ENCODE data around the gene SFMBT2. TPM values are rescaled to one million over a fixed set of nuclear protein-coding genes. Genes with fewer than 3 reads are reported as not detected.
"Not testable (repeated sequence)": the region's sequence is repeated elsewhere in the genome, so short reads cannot be mapped to it uniquely, and the experiment has no call there.

The SFMBT2 gene
- total RNA-seq, 1 experiment from 2014 or later, result 7.4 TPM

DNA sequence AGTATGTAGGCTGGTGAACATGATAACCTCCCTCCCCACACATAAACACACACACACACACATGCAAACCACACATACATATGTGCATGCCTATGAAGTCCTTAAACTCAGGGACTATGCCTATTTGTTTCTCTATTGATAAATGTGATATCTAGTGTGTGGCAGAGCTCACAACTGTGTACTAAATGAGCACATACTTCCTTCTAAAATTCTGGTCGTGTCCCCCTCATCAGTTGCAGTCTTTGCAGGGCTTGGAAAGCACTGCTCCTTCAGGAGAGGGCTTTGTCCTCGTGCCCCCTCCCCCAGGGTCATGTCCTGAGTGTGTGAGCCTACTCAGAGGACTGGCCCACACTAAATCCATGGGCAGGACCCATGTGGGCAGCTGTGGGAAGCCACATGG is 94.0 kb downstream of the SFMBT2 start:
- Mint-ChIP-seq H3K4me3 (ENCODE audit: unreplicated experiment) (no peak overlapping the region), H3K4me1 (ENCODE audit: insufficient read depth, unreplicated experiment) (peaks cover 32% of the 10 kb centered on the region), H3K36me3 (ENCODE audit: insufficient read depth, unreplicated experiment) (peaks cover 1% of the 10 kb centered on the region), H3K27me3 (ENCODE audit: insufficient read depth, unreplicated experiment) (no peaks in the 10 kb centered on the region), H3K27ac (ENCODE audit: low read depth, unreplicated experiment) (no peak overlapping the region), H3K9me3 (ENCODE audit: unreplicated experiment) (peaks cover 8% of the 10 kb centered on the region)
- no peak for DNase-seq (ENCODE audit: unreplicated experiment)
- ChIA-PET CTCF (no interaction called here), POLR2A (no interaction called here)
- TF ChIP-seq, protein P1, sequence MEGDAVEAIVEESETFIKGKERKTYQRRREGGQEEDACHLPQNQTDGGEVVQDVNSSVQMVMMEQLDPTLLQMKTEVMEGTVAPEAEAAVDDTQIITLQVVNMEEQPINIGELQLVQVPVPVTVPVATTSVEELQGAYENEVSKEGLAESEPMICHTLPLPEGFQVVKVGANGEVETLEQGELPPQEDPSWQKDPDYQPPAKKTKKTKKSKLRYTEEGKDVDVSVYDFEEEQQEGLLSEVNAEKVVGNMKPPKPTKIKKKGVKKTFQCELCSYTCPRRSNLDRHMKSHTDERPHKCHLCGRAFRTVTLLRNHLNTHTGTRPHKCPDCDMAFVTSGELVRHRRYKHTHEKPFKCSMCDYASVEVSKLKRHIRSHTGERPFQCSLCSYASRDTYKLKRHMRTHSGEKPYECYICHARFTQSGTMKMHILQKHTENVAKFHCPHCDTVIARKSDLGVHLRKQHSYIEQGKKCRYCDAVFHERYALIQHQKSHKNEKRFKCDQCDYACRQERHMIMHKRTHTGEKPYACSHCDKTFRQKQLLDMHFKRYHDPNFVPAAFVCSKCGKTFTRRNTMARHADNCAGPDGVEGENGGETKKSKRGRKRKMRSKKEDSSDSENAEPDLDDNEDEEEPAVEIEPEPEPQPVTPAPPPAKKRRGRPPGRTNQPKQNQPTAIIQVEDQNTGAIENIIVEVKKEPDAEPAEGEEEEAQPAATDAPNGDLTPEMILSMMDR (IDR thresholded peaks at IDR 0.05; ENCODE audit: unreplicated experiment), result no peak
- intact Hi-C loops (cut with micrococcal nuclease), result no loop called here
- no TSS peak for BruUV-seq (replicated peaks)

DNA sequence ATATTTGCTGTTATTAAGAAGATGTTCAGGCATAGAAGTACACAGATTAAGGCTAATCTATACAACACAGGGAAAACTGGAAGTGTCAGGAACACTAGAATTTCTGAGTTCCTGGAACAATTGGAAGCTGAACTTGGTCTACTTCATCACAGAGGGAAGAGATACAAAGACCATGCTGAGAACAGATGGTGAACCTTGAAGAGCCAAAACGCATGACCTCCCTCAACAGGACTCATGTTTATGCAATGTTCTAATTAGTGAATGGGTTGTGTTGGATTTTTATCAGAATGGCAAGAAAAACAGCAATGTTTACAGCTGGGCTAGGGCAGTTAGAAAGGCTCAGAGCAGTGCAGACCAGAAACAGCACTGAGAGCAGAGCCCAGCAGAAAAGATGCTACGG is 94.9 kb downstream of the SFMBT2 start:
- no TSS peak for BruUV-seq (replicated peaks)
- ChIA-PET CTCF (no interaction called here), POLR2A (interaction anchor here (1.2 kb wide), 1 partner anchor 10 kb away, joined by 3 read pairs; no protein-coding TSS in a partner anchor)
- Mint-ChIP-seq H3K9me3 (ENCODE audit: unreplicated experiment) (peaks cover 8% of the 10 kb centered on the region), H3K4me3 (ENCODE audit: unreplicated experiment) (no peak overlapping the region), H3K27ac (ENCODE audit: low read depth, unreplicated experiment) (no peak overlapping the region), H3K27me3 (ENCODE audit: insufficient read depth, unreplicated experiment) (no peaks in the 10 kb centered on the region), H3K4me1 (ENCODE audit: insufficient read depth, unreplicated experiment) (peaks cover 39% of the 10 kb centered on the region), H3K36me3 (ENCODE audit: insufficient read depth, unreplicated experiment) (no peaks in the 10 kb centered on the region)
- intact Hi-C loops (cut with micrococcal nuclease), result no loop called here
- DNase-seq (ENCODE audit: unreplicated experiment), result no peak
- TF ChIP-seq, protein P1 (IDR thresholded peaks at IDR 0.05; ENCODE audit: unreplicated experiment), result no peak

DNA sequence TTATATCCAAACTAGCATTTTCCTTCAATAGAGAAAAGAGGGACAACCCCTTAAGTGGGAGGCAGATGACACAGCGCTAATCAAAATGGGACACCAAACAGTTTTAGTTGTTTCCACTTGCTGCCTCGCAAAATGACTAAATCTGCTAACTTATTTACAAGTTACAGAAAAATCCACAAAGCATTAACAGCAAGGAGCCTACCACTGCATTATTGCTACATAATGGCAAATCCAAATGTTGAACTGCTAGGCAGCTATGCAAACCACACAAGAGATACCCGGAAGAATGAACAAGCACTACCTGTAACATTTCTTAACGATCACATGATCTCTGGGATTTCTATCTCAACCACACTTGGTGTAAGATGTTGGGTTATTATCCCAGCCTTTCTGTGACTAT is 96.7 kb downstream of the SFMBT2 start:
- no TSS peak for BruUV-seq (replicated peaks)
- no peak for DNase-seq (ENCODE audit: unreplicated experiment)
- H3K4me3 Mint-ChIP-seq (ENCODE audit: unreplicated experiment), result no peak overlapping the region
- H3K36me3 Mint-ChIP-seq (ENCODE audit: insufficient read depth, unreplicated experiment), result no peaks in the 10 kb centered on the region
- H3K4me1 Mint-ChIP-seq (ENCODE audit: insufficient read depth, unreplicated experiment), result peaks cover 31% of the 10 kb centered on the region
- ChIA-PET POLR2A (interaction anchor here (1.0 to 1.6 kb wide), 2 partner anchors 10 to 12 kb away, joined by 3 to 8 read pairs; no protein-coding TSS in a partner anchor), CTCF (interaction anchor here (0.7 kb wide), 1 partner anchor 109 kb away, joined by 4 read pairs; no protein-coding TSS in a partner anchor)
- H3K27me3 Mint-ChIP-seq (ENCODE audit: insufficient read depth, unreplicated experiment), result no peaks in the 10 kb centered on the region
- TF ChIP-seq, protein P1 (IDR thresholded peaks at IDR 0.05; ENCODE audit: unreplicated experiment), result no peak
- no peak overlapping the region for H3K27ac Mint-ChIP-seq (ENCODE audit: low read depth, unreplicated experiment)
- H3K9me3 Mint-ChIP-seq (ENCODE audit: unreplicated experiment), result peaks cover under 1% of the 10 kb centered on the region
- intact Hi-C loops (cut with micrococcal nuclease), result no loop called here

DNA sequence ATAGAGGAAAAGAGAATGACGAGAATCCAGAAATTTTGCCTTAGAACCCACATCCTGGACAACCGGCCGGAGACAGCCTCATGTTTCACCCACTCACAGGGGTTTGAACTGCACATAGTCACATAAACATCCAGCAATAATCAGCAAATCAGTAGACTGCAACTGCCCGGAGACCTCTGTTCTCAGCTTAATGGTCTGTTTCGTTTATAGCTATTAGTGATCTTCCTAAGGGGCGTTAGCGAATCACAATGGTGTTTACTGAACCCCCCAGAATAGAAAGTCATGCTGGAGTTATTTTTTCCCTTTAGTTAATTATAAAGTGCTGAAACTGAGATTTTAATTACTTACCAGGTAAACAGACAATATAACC is 98.4 kb downstream of the SFMBT2 start:
- ChIA-PET POLR2A (interaction anchor here (2.5 kb wide), 1 partner anchor 10 kb away, joined by 15 read pairs; no protein-coding TSS in a partner anchor), CTCF (no interaction called here)
- H3K4me1 Mint-ChIP-seq (ENCODE audit: insufficient read depth, unreplicated experiment), result peaks cover 16% of the 10 kb centered on the region
- no peaks in the 10 kb centered on the region for H3K27me3 Mint-ChIP-seq (ENCODE audit: insufficient read depth, unreplicated experiment)
- no peaks in the 10 kb centered on the region for H3K9me3 Mint-ChIP-seq (ENCODE audit: unreplicated experiment)
- no TSS peak for BruUV-seq (replicated peaks)
- no peak overlapping the region for H3K27ac Mint-ChIP-seq (ENCODE audit: low read depth, unreplicated experiment)
- intact Hi-C loops (cut with micrococcal nuclease), result no loop called here
- H3K4me3 Mint-ChIP-seq (ENCODE audit: unreplicated experiment), result no peak overlapping the region
- TF ChIP-seq, protein P1 (IDR thresholded peaks at IDR 0.05; ENCODE audit: unreplicated experiment), result no peak
- no peak for DNase-seq (ENCODE audit: unreplicated experiment)
- no peaks in the 10 kb centered on the region for H3K36me3 Mint-ChIP-seq (ENCODE audit: insufficient read depth, unreplicated experiment)

DNA sequence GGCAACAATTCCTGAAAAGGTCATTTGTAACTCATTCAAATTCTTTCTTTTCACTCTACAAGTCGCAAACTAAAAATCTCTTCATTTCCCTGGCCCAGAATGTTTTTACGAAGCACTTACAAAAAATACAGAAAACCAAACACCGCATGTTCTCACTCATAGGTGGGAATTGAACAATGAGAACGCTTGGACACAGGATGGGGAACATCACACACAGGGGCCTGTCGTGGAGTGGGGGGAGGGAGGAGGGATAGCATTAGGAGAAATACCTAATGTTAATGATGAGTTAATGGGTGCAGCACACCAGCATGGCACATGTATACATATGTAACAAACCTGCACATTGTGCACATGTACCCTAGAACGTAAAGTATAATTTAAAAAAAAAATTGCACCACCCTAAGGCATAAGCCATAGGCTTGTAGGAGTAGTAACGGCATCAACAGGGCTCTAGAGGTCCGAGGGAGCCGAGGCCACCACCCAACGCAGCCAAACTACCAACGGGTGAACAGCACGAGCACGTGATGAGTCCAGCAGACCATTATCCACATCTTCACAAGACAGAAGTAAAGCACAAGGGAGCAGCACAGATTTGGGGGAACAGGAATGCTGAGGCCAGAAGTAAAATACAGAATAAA is 98.9 kb downstream of the SFMBT2 start:
- H3K9me3 Mint-ChIP-seq (ENCODE audit: unreplicated experiment); intact Hi-C loops (cut with micrococcal nuclease); H3K4me3 Mint-ChIP-seq (ENCODE audit: unreplicated experiment); H3K27me3 Mint-ChIP-seq (ENCODE audit: insufficient read depth, unreplicated experiment); CTCF ChIA-PET; H3K27ac Mint-ChIP-seq (ENCODE audit: low read depth, unreplicated experiment); DNase-seq (ENCODE audit: unreplicated experiment); BruUV-seq (replicated peaks); H3K36me3 Mint-ChIP-seq (ENCODE audit: insufficient read depth, unreplicated experiment): not testable (repeated sequence)
- H3K4me1 Mint-ChIP-seq (ENCODE audit: insufficient read depth, unreplicated experiment), result peaks cover 16% of the 10 kb centered on the region
- POLR2A ChIA-PET, result interaction anchor here (0.6 to 2.5 kb wide), 2 partner anchors 10 to 79 kb away, joined by 3 to 15 read pairs; no protein-coding TSS in a partner anchor
